Islet precursor cell (in vitro differentiated cells): Measurements from ENCODE around the gene DAB2IP.

ENCODE experiments used
- DNase-seq: peaks from one replicate; pipeline ENCODE4 v3.0.0-alpha.2; 2018

The DAB2IP gene

GRCh38 chr9:121808781-121809180 is 157.3 kb downstream of the DAB2IP start:
- DNase-seq: no peak

GRCh38 chr9:121809356-121810050 is 158.1 kb downstream of the DAB2IP start:
- DNase-seq: no peak

- no peak for DNase-seq
These were observed 159.1 kb downstream of the DAB2IP start for GRCh38 chr9:121810489-121810888.

- no peak for DNase-seq
These were observed 159.7 kb downstream of the DAB2IP start for GRCh38 chr9:121811140-121811539.

GRCh38 chr9:121811751-121812150 is 160.3 kb downstream of the DAB2IP start:
- DNase-seq: no peak

GRCh38 chr9:121812159-121812735 is 160.8 kb downstream of the DAB2IP start:
- no peak for DNase-seq

GRCh38 chr9:121813519-121814210 is 162.2 kb downstream of the DAB2IP start:
- no peak for DNase-seq

- DNase-seq: no peak
These were observed 163.2 kb downstream of the DAB2IP start for GRCh38 chr9:121814594-121814993.

GRCh38 chr9:121815084-121815483 is 163.7 kb downstream of the DAB2IP start:
- no peak for DNase-seq

GRCh38 chr9:121815546-121816448 is 164.4 kb downstream of the DAB2IP start:
- DNase-seq: no peak

- DNase-seq: no peak
These were observed 165.0 kb downstream of the DAB2IP start for GRCh38 chr9:121816449-121816817.

GRCh38 chr9:121816845-121817450 is 165.5 kb downstream of the DAB2IP start:
- no peak for DNase-seq

GRCh38 chr9:121817476-121817875 is 166.0 kb downstream of the DAB2IP start:
- DNase-seq: no peak

GRCh38 chr9:121818016-121818661 is 166.7 kb downstream of the DAB2IP start:
- DNase-seq: no peak

- peak; percentile 51 for DNase-seq
These were observed 167.5 kb downstream of the DAB2IP start for GRCh38 chr9:121818841-121819427.

GRCh38 chr9:121819428-121820231 is 168.2 kb downstream of the DAB2IP start:
- DNase-seq: peak; percentile 62

GRCh38 chr9:121820286-121821005 is 169.0 kb downstream of the DAB2IP start:
- DNase-seq: peak; percentile 44

GRCh38 chr9:121821326-121821725 is 169.9 kb downstream of the DAB2IP start:
- DNase-seq: peak; percentile 37

GRCh38 chr9:121822093-121823085 is 171.0 kb downstream of the DAB2IP start:
- DNase-seq: peak; percentile 33
